ENCODE measurements around the gene TM4SF4. TPM values are rescaled to one million over a fixed set of nuclear protein-coding genes. Genes with fewer than 3 reads are reported as not detected.

The TM4SF4 gene, protein sequence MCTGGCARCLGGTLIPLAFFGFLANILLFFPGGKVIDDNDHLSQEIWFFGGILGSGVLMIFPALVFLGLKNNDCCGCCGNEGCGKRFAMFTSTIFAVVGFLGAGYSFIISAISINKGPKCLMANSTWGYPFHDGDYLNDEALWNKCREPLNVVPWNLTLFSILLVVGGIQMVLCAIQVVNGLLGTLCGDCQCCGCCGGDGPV
- total RNA-seq (1 to 10 TPM in 1 of 5 donors, under 1 TPM in 2, not detected in 2; 0.85 to 1.1 (median 0.86) TPM), total RNA-seq (0 reads per million in 29 experiments)
- total RNA-seq (2013): not detected

DNA sequence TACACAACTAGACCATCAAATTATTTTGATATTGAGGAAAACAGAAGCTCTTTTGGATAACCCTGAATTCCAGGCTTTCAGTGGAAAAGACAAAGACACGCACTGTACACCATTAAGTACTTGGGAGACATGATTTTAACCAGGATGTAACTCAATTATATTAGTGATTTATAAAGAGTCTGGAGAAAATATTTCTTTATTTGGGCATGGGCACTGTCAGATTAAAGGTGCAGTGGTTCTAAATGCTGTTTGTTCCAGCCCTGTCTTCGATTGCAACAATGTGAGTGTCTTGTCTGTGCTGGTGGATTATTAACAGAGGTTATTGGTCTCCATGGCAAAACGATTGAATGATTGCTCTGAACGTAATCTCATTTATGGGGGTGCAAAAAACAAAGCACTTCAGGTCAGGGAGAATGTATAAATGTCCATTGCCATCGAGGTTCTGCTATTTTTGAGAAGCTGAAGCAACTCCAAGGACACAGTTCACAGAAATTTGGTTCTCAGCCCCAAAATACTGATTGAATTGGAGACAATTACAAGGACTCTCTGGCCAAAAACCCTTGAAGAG is at the start of gene TM4SF4:
Gene TM4SF4 (plus strand): TSS at position 448 of the 568 bp plus-strand sequence. CDS start 181 bp downstream, outside the sequence.
- Mint-ChIP-seq H3K9me3 (no peaks in the 10 kb centered on the region), H3K4me3 (no peak within 1 kb of the TSS), H3K4me1 (no peaks in the 10 kb centered on the region), H3K27ac (no peak within 1 kb of the TSS), H3K27me3 (peaks cover 3 to 6% of the 10 kb centered on the region in 2 donors), H3K36me3 (no peaks in the 10 kb centered on the region)
- no peak within 1 kb of the TSS for H3K27ac ChIP-seq (ENCODE audit: low read length)
- 14% methylated on average over 1 of the region's 5 CpGs for WGBS (ENCODE audit: insufficient coverage)
- H3K9me3 ChIP-seq: no peaks in the 10 kb centered on the region
- no peak within 1 kb of the TSS for H3K4me3 ChIP-seq (ENCODE audit: control insufficient read depth in 1 of 2, extremely low read depth in 1 of 2, low read length in 1 of 2)
- DNase-seq (no peak), ATAC-seq (replicated peaks in 1 of 4) (no peak)
- no peaks in the 10 kb centered on the region for H3K36me3 ChIP-seq (ENCODE audit: control insufficient read depth in 2 of 2, extremely low read depth in 1 of 2, insufficient read depth in 1 of 2, low read length in 1 of 2)
- ChIA-PET CTCF (interaction anchor here in 1 of 2 donors (0.6 kb wide), 1 partner anchor 1648 kb away, joined by 3 read pairs; no protein-coding TSS in a partner anchor), POLR2A (interaction anchor here in 1 of 2 donors (0.6 kb wide), 1 partner anchor 132 kb away, joined by 4 read pairs; no protein-coding TSS in a partner anchor)
- peaks cover 0 to 14% of the 10 kb centered on the region in 2 experiments for H3K27me3 ChIP-seq (replicated peaks in 1 of 2; ENCODE audit: control insufficient read depth in 2 of 2, extremely low read depth in 1 of 2, insufficient read depth in 2 of 2, low read length in 1 of 2)
- no peaks in the 10 kb centered on the region for H3K4me1 ChIP-seq (ENCODE audit: control insufficient read depth in 1 of 2, extremely low read depth in 1 of 2, insufficient read depth in 2 of 2, low read length in 2 of 2)

DNA sequence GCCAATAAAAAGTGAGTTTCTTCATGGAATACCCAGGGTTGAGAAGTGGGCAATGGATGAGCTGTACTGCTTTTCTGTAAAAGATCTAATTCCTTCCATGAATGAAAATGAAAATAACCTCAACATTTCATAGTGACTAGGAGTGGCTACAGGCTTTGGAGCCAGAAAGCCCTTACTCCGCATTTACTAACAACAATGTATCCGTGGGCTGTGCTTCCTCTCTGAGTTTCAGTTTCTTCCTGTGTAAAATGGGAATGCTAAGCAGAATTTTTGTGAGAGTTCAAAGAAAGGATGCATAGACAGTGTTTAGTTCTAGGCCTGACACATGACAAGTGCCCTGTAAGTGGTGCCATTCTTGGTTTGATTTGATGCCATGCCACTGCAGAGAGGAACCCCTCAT is 49.6 kb upstream of the TM4SF4 start:
- peaks cover 0 to 10% of the 10 kb centered on the region in 2 experiments for H3K27me3 ChIP-seq (replicated peaks in 1 of 2; ENCODE audit: control insufficient read depth in 2 of 2, extremely low read depth in 1 of 2, insufficient read depth in 2 of 2, low read length in 1 of 2)
- H3K36me3 ChIP-seq (ENCODE audit: control insufficient read depth in 2 of 2, extremely low read depth in 1 of 2, insufficient read depth in 1 of 2, low read length in 1 of 2): no peaks in the 10 kb centered on the region
- Mint-ChIP-seq H3K4me3 (no peak overlapping the region), H3K27me3 (peaks cover 8 to 18% of the 10 kb centered on the region in 2 donors), H3K27ac (no peak overlapping the region), H3K4me1 (no peaks in the 10 kb centered on the region), H3K9me3 (no peaks in the 10 kb centered on the region), H3K36me3 (no peaks in the 10 kb centered on the region)
- ATAC-seq (replicated peaks in 1 of 4) (no peak), DNase-seq (no peak)
- CTCF ChIA-PET: no interaction called here
- POLR2A ChIA-PET: no interaction called here
- no peak overlapping the region for H3K4me3 ChIP-seq (ENCODE audit: control insufficient read depth in 1 of 2, extremely low read depth in 1 of 2, low read length in 1 of 2)
- no peak overlapping the region for H3K27ac ChIP-seq (ENCODE audit: low read length)
- H3K9me3 ChIP-seq: no peaks in the 10 kb centered on the region
- no CpG with 5 or more reads among the region's 2 CpGs for WGBS (ENCODE audit: insufficient coverage)
- no peaks in the 10 kb centered on the region for H3K4me1 ChIP-seq (ENCODE audit: control insufficient read depth in 1 of 2, extremely low read depth in 1 of 2, insufficient read depth in 2 of 2, low read length in 2 of 2)

DNA sequence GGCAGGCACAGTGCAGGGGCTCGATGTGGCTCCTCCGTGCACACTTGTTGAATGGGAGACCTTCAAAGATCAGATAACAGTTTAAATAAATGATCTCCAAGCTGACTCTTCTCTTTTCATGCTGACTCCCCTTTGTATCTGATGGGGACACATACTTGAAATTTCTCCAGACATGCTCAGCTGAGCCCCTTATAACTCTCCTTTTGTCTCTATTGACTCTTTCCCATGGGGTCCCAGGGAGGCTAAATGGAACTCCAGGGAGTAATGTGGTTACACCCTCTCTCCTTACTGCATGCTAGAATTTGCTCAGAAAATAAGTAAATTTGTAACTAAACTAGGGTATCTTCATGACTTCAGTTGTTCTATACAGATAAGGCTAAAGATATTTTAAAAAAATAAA is 48.2 kb upstream of the TM4SF4 start:
- ChIA-PET POLR2A (no interaction called here), CTCF (no interaction called here)
- peaks cover 7 to 18% of the 10 kb centered on the region in 2 donors for H3K27me3 Mint-ChIP-seq
- Histone ChIP-seq H3K9me3 (no peaks in the 10 kb centered on the region), H3K27ac (ENCODE audit: low read length) (no peak overlapping the region), H3K36me3 (ENCODE audit: control insufficient read depth in 2 of 2, extremely low read depth in 1 of 2, insufficient read depth in 1 of 2, low read length in 1 of 2) (no peaks in the 10 kb centered on the region), H3K27me3 (replicated peaks in 1 of 2; ENCODE audit: control insufficient read depth in 2 of 2, extremely low read depth in 1 of 2, insufficient read depth in 2 of 2, low read length in 1 of 2) (peaks cover 0 to 9% of the 10 kb centered on the region in 2 experiments), H3K4me1 (ENCODE audit: control insufficient read depth in 1 of 2, extremely low read depth in 1 of 2, insufficient read depth in 2 of 2, low read length in 2 of 2) (no peaks in the 10 kb centered on the region), H3K4me3 (ENCODE audit: control insufficient read depth in 1 of 2, extremely low read depth in 1 of 2, low read length in 1 of 2) (no peak overlapping the region)
- ATAC-seq (replicated peaks in 1 of 4) (no peak), DNase-seq (no peak)
- H3K4me3 Mint-ChIP-seq: no peak overlapping the region
- no peak overlapping the region for H3K27ac Mint-ChIP-seq
- 100% methylated on average over 1 of the region's 2 CpGs for WGBS (ENCODE audit: insufficient coverage)
- no peaks in the 10 kb centered on the region for H3K4me1 Mint-ChIP-seq
- H3K9me3 Mint-ChIP-seq: no peaks in the 10 kb centered on the region
- no peaks in the 10 kb centered on the region for H3K36me3 Mint-ChIP-seq

DNA sequence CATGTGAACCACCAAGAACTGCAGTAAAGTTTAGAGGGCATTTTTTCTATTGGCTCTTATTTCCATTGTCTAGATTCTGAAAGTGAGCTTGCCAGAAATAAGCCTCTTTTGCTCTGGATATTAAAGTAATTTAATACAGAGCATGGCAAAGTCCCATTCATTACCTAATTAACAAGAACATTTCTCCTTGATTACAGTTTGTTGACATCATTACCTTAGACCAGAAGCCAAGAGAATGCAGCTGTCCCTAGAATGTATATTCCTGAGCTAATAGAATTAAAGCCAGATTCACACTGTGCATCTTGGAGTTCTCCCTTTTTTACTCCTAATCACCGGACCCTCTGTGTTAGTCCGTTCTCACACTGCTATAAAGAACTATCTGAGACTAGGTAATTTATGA is 46.4 kb upstream of the TM4SF4 start:
- DNase-seq: no peak
- Histone ChIP-seq H3K4me1 (ENCODE audit: control insufficient read depth in 1 of 2, extremely low read depth in 1 of 2, insufficient read depth in 2 of 2, low read length in 2 of 2) (no peaks in the 10 kb centered on the region), H3K4me3 (ENCODE audit: control insufficient read depth in 1 of 2, extremely low read depth in 1 of 2, low read length in 1 of 2) (no peak overlapping the region), H3K27me3 (replicated peaks in 1 of 2; ENCODE audit: control insufficient read depth in 2 of 2, extremely low read depth in 1 of 2, insufficient read depth in 2 of 2, low read length in 1 of 2) (peaks cover 0 to 9% of the 10 kb centered on the region in 2 experiments), H3K27ac (ENCODE audit: low read length) (no peak overlapping the region), H3K9me3 (no peaks in the 10 kb centered on the region), H3K36me3 (ENCODE audit: control insufficient read depth in 2 of 2, extremely low read depth in 1 of 2, insufficient read depth in 1 of 2, low read length in 1 of 2) (no peaks in the 10 kb centered on the region)
- ChIA-PET CTCF (interaction anchor here in 1 of 2 donors (0.6 kb wide), 1 partner anchor 36 kb away, joined by 3 read pairs; no protein-coding TSS in a partner anchor), POLR2A (no interaction called here)
- H3K36me3 Mint-ChIP-seq: no peaks in the 10 kb centered on the region
- peaks cover 3 to 10% of the 10 kb centered on the region in 2 donors for H3K27me3 Mint-ChIP-seq
- no peak for ATAC-seq (replicated peaks in 1 of 4)
- H3K27ac Mint-ChIP-seq: no peak overlapping the region
- H3K9me3 Mint-ChIP-seq: no peaks in the 10 kb centered on the region
- H3K4me3 Mint-ChIP-seq: no peak overlapping the region
- H3K4me1 Mint-ChIP-seq: no peaks in the 10 kb centered on the region
- WGBS (ENCODE audit: insufficient coverage): no CpG with 5 or more reads among the region's 2 CpGs

DNA sequence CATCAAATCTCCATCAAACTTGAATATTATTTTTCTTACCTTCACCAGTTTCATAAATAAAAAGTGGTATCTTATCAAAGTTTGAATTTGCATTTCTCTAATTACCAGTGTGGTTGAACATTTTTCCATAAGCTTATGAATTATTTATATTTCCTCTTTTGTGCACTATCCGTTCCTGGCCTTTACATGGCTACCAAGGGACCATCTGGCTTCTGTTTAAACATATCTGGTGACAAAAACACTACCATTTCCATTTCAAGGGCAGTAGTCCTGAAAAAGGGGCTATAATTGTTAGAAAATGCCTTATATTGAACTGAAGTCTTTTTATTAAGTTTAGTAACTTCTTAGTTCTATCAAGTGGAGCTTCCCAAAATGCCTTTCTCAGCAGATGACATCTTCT is 44.3 kb upstream of the TM4SF4 start:
- Mint-ChIP-seq H3K9me3 (no peaks in the 10 kb centered on the region), H3K27ac (no peak overlapping the region), H3K27me3 (peaks cover 8 to 19% of the 10 kb centered on the region in 2 donors), H3K4me3 (no peak overlapping the region), H3K36me3 (no peaks in the 10 kb centered on the region), H3K4me1 (no peaks in the 10 kb centered on the region)
- no CpG with 5 or more reads among the region's 1 CpG for WGBS (ENCODE audit: insufficient coverage)
- ATAC-seq (replicated peaks in 1 of 4) (no peak), DNase-seq (no peak)
- H3K27me3 ChIP-seq (replicated peaks in 1 of 2; ENCODE audit: control insufficient read depth in 2 of 2, extremely low read depth in 1 of 2, insufficient read depth in 2 of 2, low read length in 1 of 2): peaks cover 0 to 15% of the 10 kb centered on the region in 2 experiments
- no peak overlapping the region for H3K27ac ChIP-seq (ENCODE audit: low read length)
- ChIA-PET CTCF (no interaction called here), POLR2A (no interaction called here)
- H3K36me3 ChIP-seq (ENCODE audit: control insufficient read depth in 2 of 2, extremely low read depth in 1 of 2, insufficient read depth in 1 of 2, low read length in 1 of 2): no peaks in the 10 kb centered on the region
- H3K9me3 ChIP-seq: no peaks in the 10 kb centered on the region
- H3K4me3 ChIP-seq (ENCODE audit: control insufficient read depth in 1 of 2, extremely low read depth in 1 of 2, low read length in 1 of 2): no peak overlapping the region
- H3K4me1 ChIP-seq (ENCODE audit: control insufficient read depth in 1 of 2, extremely low read depth in 1 of 2, insufficient read depth in 2 of 2, low read length in 2 of 2): no peaks in the 10 kb centered on the region

DNA sequence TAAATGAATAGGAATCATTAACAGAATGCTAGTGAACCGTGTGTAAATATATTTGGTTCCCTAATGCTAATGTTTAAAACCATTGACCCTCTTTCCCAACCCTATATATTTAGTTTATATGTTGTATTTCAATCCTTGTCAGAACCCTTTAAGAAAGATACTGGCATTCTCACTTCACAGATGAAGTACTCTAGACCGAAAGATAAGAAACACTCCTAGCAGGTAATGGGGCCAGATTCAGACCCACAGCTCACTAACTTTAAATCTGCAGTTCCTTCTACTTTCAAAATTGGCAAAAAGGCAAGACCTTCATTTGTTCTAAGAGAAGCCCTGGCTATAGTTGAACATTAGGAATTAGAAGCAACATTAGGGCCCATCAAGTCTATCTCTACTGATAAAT is 42.3 kb upstream of the TM4SF4 start:
- no peak overlapping the region for H3K4me3 Mint-ChIP-seq
- Histone ChIP-seq H3K9me3 (no peaks in the 10 kb centered on the region), H3K36me3 (ENCODE audit: control insufficient read depth in 2 of 2, extremely low read depth in 1 of 2, insufficient read depth in 1 of 2, low read length in 1 of 2) (no peaks in the 10 kb centered on the region), H3K27ac (ENCODE audit: low read length) (no peak overlapping the region), H3K4me3 (ENCODE audit: control insufficient read depth in 1 of 2, extremely low read depth in 1 of 2, low read length in 1 of 2) (no peak overlapping the region), H3K4me1 (ENCODE audit: control insufficient read depth in 1 of 2, extremely low read depth in 1 of 2, insufficient read depth in 2 of 2, low read length in 2 of 2) (no peaks in the 10 kb centered on the region), H3K27me3 (replicated peaks in 1 of 2; ENCODE audit: control insufficient read depth in 2 of 2, extremely low read depth in 1 of 2, insufficient read depth in 2 of 2, low read length in 1 of 2) (peaks cover 0 to 9% of the 10 kb centered on the region in 2 experiments)
- H3K9me3 Mint-ChIP-seq: no peaks in the 10 kb centered on the region
- ATAC-seq (replicated peaks in 1 of 4) (no peak), DNase-seq (no peak)
- WGBS (ENCODE audit: insufficient coverage): no CpG with 5 or more reads among the region's 2 CpGs
- H3K4me1 Mint-ChIP-seq: no peaks in the 10 kb centered on the region
- H3K27ac Mint-ChIP-seq: no peak overlapping the region
- ChIA-PET POLR2A (no interaction called here), CTCF (no interaction called here)
- H3K36me3 Mint-ChIP-seq: no peaks in the 10 kb centered on the region
- H3K27me3 Mint-ChIP-seq: peaks cover 12 to 20% of the 10 kb centered on the region in 2 donors

Measured in T-cell (primary cell).